ENCODE measurements around the gene CDH12.

Gene CDH12

DNA sequence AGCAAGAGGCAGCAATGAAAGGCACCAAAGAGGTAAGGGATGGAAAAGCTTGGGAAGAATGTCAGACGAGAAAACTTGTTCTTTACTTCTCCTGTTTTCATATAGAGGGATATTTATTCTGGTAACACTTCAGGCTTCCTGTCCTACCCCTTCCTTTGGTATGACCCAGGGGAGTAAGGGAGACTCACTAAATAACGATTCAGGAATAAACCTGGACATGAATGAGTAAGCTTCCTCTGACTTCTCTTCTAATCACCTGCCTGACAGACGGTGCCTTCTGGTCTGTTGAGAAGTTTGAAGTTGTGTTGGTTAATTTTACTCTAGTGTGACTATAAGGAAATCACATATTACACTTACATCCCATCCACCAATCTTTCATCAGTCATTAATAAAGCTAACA lies 461.2 kb downstream of the CDH12 start:
- DNase-seq (ENCODE audit: insufficient read length, low spot score) (no peak), FAIRE-seq (no peak)
- TF ChIP-seq, protein P1, sequence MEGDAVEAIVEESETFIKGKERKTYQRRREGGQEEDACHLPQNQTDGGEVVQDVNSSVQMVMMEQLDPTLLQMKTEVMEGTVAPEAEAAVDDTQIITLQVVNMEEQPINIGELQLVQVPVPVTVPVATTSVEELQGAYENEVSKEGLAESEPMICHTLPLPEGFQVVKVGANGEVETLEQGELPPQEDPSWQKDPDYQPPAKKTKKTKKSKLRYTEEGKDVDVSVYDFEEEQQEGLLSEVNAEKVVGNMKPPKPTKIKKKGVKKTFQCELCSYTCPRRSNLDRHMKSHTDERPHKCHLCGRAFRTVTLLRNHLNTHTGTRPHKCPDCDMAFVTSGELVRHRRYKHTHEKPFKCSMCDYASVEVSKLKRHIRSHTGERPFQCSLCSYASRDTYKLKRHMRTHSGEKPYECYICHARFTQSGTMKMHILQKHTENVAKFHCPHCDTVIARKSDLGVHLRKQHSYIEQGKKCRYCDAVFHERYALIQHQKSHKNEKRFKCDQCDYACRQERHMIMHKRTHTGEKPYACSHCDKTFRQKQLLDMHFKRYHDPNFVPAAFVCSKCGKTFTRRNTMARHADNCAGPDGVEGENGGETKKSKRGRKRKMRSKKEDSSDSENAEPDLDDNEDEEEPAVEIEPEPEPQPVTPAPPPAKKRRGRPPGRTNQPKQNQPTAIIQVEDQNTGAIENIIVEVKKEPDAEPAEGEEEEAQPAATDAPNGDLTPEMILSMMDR (IDR thresholded peaks at IDR 0.05; ENCODE audit: insufficient read depth, missing control alignments) = no peak

GRCh38 chr5:22390888-22391287 lies 462.3 kb downstream of the CDH12 start:
- no peak for FAIRE-seq
- DNase-seq (ENCODE audit: insufficient read length, low spot score) = no peak
- TF ChIP-seq, protein P1 (IDR thresholded peaks at IDR 0.05; ENCODE audit: insufficient read depth, missing control alignments) = no peak

- DNase-seq (ENCODE audit: insufficient read length, low spot score) = no peak
- FAIRE-seq = no peak
- TF ChIP-seq, protein P1 (IDR thresholded peaks at IDR 0.05; ENCODE audit: insufficient read depth, missing control alignments) = no peak
Measured at GRCh38 chr5:22372826-22373660, 480.1 kb downstream of the CDH12 start.

DNA sequence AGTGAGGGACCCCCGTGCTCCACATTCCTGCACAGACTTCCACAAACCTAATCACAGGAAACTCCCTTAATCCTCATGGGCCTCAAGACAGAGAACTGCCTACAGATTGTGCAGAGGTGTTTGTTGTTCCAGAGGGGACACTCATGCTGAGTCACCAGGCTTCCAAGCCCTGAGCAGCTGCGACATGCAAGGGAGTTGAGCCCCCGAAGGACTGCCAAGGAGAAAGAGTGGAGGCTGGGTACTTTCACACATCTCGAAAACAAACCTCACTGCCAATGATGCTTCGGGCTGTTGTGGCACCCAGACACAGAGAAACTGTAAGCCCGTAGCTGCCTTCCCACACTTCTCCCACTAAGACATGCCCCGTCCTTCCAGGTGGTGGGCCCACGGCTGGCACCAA lies 480.8 kb downstream of the CDH12 start:
- FAIRE-seq = no peak
- DNase-seq (ENCODE audit: insufficient read length, low spot score) = no peak
- TF ChIP-seq, protein P1 (IDR thresholded peaks at IDR 0.05; ENCODE audit: insufficient read depth, missing control alignments) = no peak

- DNase-seq (ENCODE audit: insufficient read length, low spot score) (no peak), FAIRE-seq (no peak)
- TF ChIP-seq, protein P1 (IDR thresholded peaks at IDR 0.05; ENCODE audit: insufficient read depth, missing control alignments) = no peak
Measured at GRCh38 chr5:22354956-22355355, 498.2 kb downstream of the CDH12 start.

GRCh38 chr5:22352493-22352892 lies 500.7 kb downstream of the CDH12 start:
- TF ChIP-seq, protein P1 (IDR thresholded peaks at IDR 0.05; ENCODE audit: insufficient read depth, missing control alignments) = no peak
- FAIRE-seq = no peak
- DNase-seq (ENCODE audit: insufficient read length, low spot score) = no peak

GRCh38 chr5:22351178-22351577 lies 502.0 kb downstream of the CDH12 start:
- FAIRE-seq (no peak), DNase-seq (ENCODE audit: insufficient read length, low spot score) (no peak)
- TF ChIP-seq, protein P1 (IDR thresholded peaks at IDR 0.05; ENCODE audit: insufficient read depth, missing control alignments) = no peak

Measured in D721Med (cell line).